GM12873 (cell line): Measurements from ENCODE around the gene CAMK2D.

Source experiments
- CTCF ChIP-seq: IDR thresholded peaks from 2 replicates; pipeline ENCODE4 v1.5.1; 2012; ENCODE audit warnings: low read depth, mild to moderate bottlenecking, moderate library complexity, low read length, control low read depth; ENCODE audit not compliant: insufficient read depth; ENCODE audit errors: missing control alignments

The CAMK2D gene

GRCh38 chr4:113750734-113751133 is 10.8 kb downstream of the CAMK2D start:
- no peak for TF ChIP-seq CTCF

GRCh38 chr4:113750296-113750695 is 11.2 kb downstream of the CAMK2D start:
- no peak for TF ChIP-seq CTCF

GRCh38 chr4:113749178-113749577 is 12.4 kb downstream of the CAMK2D start:
- TF ChIP-seq CTCF: no peak

- TF ChIP-seq CTCF: no peak
Observed at GRCh38 chr4:113747949-113748348, 13.6 kb downstream of the CAMK2D start.

- no peak for TF ChIP-seq CTCF
Observed at GRCh38 chr4:113745711-113746110, 15.8 kb downstream of the CAMK2D start.

- TF ChIP-seq CTCF: no peak
Observed at GRCh38 chr4:113744667-113745240, 16.8 kb downstream of the CAMK2D start.

GRCh38 chr4:113743690-113744089 is 17.8 kb downstream of the CAMK2D start:
- TF ChIP-seq CTCF: no peak

- TF ChIP-seq CTCF: no peak
Observed at GRCh38 chr4:113742643-113743042, 18.9 kb downstream of the CAMK2D start.
